Measurements from ENCODE around the gene TTLL6.

Gene TTLL6

GRCh38 chr17:48776602-48777001 is 40.4 kb downstream of the TTLL6 start:
- DNase-seq (ENCODE audit: extremely low read depth, low read depth): no peak
- TF ChIP-seq CTCF (IDR thresholded peaks at IDR 0.05; ENCODE audit: low read depth, low read length): no peak

GRCh38 chr17:48773245-48773644 is 43.8 kb downstream of the TTLL6 start:
- TF ChIP-seq CTCF (IDR thresholded peaks at IDR 0.05; ENCODE audit: low read depth, low read length): no peak
- no peak for DNase-seq (ENCODE audit: extremely low read depth, low read depth)

DNA sequence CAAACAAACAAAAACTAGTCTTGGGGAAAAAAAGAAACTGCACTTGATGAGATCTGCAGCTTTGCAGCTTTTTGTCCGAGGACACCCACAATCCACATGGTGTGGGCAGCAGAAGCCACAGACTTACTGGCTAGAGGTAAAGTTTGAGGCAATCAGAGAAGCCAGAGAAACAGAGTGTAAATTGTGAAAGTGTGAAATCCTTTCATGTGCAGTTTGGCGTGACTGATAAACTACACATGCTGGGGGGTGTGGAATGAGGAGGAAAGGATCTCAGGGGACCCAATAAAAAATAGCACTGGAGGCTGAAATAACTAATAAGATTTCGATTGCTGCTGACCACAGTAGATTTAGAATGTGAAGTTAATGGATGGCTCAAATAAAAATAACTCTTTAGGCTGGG is 46.1 kb downstream of the TTLL6 start:
- DNase-seq (ENCODE audit: extremely low read depth, low read depth): no peak
- TF ChIP-seq CTCF (IDR thresholded peaks at IDR 0.05; ENCODE audit: low read depth, low read length): no peak

DNA sequence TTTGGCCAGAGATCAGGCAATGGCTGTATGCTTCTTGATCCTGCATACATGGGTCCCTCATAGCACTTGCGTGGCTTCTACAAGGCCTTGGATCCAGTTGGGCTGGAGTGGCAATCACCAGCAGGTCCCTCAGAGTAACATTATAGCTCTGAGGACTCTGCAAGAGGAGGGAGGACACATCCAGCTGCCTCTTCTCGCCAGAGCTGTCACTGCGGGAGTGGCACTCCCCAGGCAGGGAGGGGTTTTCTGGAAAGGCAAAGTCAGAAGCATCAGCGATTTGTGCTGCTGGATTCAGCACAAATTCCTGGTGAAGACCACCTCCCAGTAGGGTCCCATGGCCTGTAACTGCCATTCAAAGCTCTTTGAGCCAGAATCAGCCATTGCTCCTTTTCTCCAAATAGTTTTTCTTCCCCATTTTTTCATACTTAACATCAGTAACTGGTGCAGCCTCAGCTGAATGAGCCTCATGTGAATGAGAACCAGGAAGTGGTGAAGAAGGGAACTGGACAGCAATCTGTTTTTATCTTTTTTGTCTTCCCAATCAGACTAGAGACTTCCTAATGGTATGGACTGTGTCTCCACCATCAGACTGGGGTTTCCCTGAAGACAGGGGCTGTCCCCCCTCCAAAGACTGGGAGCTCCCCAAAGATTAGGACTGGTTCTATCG is 47.9 kb downstream of the TTLL6 start:
- no peak for DNase-seq (ENCODE audit: extremely low read depth, low read depth)
- no peak for TF ChIP-seq CTCF (IDR thresholded peaks at IDR 0.05; ENCODE audit: low read depth, low read length)

- TF ChIP-seq CTCF (IDR thresholded peaks at IDR 0.05; ENCODE audit: low read depth, low read length): no peak
- DNase-seq (ENCODE audit: extremely low read depth, low read depth): no peak
Measured at GRCh38 chr17:48767263-48767774, 49.7 kb downstream of the TTLL6 start.

DNA sequence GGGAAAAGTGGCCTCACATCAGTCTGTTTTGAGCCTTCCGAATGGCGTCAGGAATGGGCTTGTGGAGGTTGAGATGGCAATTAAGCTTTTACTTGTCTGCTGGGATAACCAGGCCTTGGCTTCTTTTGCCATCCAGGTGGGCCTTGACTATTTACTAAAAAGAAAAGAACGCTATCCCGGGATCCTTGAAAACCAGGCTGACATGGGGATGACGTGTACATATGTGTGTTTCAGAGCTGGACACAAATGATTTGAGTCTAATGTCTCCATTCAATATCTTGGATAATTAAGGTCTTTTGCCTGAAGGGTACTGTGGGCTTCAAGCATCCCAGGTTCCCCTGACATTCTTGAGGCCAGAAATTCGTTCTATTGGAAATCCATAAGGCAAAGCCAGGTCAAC is 55.9 kb downstream of the TTLL6 start:
- TF ChIP-seq CTCF (IDR thresholded peaks at IDR 0.05; ENCODE audit: low read depth, low read length): no peak
- no peak for DNase-seq (ENCODE audit: extremely low read depth, low read depth)

DNA sequence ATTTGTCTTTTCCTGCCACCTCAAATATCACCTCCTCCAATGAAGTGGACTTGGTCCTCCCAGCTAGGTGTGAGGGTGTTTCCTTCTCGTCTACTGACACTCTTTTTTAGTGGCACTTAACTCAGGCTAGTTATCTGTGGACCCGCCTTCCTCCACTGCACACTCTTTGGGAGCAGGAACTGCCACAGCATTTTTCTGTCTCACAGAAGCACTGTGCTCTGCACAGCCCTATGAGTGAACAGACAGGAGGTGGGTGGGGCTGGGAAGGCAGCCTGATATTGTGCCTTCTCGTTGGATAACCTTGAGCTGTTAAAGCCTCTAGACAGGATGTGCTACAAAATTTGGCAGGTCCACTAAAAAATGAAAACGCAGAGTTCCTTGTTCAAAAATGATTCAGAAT is 56.6 kb downstream of the TTLL6 start:
- DNase-seq (ENCODE audit: extremely low read depth, low read depth): no peak
- no peak for TF ChIP-seq CTCF (IDR thresholded peaks at IDR 0.05; ENCODE audit: low read depth, low read length)

All from AG09319 (cell line).